ENCODE results near the gene EEA1. TPM values are rescaled to one million over a fixed set of nuclear protein-coding genes. Genes with fewer than 3 reads are reported as not detected.

EEA1 gene
- total RNA-seq, 1 experiment from 2014 or later: 7.9 TPM

DNA sequence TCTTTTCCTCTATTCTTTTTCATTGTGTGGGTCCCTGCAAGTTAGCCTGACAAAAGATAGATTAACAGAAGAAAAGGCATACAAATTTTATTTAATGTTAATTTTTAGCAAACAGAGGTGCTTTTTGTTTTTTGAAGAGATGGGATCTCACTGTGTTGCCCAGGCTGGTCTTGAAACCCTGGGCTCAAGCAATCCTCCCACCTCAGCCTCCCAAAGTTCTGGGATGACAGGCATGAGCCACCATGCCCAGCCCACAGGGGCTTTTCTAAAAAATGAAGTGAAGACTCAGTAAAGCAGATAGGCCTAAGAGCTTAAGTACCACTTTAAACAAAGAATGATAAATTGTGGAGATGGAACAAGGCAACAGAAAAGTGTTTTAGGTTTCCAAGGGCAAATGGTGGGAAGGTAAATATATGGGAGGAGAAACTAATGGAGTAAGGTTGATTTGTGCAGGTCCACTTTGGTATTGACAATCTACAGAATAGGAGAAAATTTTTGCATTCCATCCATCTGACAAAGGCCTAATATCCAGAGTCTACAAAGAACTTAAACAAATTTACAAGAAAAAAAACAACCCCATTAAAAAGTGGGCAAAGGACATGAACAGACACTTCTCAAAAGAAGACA, 18.6 kb upstream of the EEA1 start:
- Histone ChIP-seq H3K4me2 (ENCODE audit: low read length) (no peak overlapping the region), H3K27ac (ENCODE audit: low read length) (no peak overlapping the region), H3K27me3 (ENCODE audit: low read length) (no peaks in the 10 kb centered on the region), H3F3A (ENCODE audit: low read length, unreplicated experiment) (no peaks in the 10 kb centered on the region), H4K20me1 (ENCODE audit: low read length) (no peaks in the 10 kb centered on the region), H3K36me3 (ENCODE audit: low read depth, low read length) (no peaks in the 10 kb centered on the region), H3K9ac (ENCODE audit: low read length) (no peak overlapping the region), H3K4me3 (ENCODE audit: low read length) (no peak overlapping the region), H2AFZ (ENCODE audit: low read length) (no peak overlapping the region), H3K9me2 (replicated peaks; ENCODE audit: low read length) (no peaks in the 10 kb centered on the region), H3K9me3 (ENCODE audit: low read length) (no peaks in the 10 kb centered on the region), H3K79me2 (ENCODE audit: low read length) (no peaks in the 10 kb centered on the region), H3K4me1 (ENCODE audit: insufficient read depth, low read length) (0 out of 2 replicates have a peak, but pooled peaks cover 4% of the 10 kb centered on the region)
- POLR2A ChIA-PET (ENCODE audit: unreplicated experiment): no interaction called here
- intact Hi-C loops (cut with micrococcal nuclease): no loop called here
- CTCF ChIA-PET: no interaction called here
- no peak for TF ChIP-seq EZH2phosphoT487 (IDR thresholded peaks at IDR 0.05; ENCODE audit: borderline replicate concordance, low read length)
- TF ChIP-seq, protein P1, sequence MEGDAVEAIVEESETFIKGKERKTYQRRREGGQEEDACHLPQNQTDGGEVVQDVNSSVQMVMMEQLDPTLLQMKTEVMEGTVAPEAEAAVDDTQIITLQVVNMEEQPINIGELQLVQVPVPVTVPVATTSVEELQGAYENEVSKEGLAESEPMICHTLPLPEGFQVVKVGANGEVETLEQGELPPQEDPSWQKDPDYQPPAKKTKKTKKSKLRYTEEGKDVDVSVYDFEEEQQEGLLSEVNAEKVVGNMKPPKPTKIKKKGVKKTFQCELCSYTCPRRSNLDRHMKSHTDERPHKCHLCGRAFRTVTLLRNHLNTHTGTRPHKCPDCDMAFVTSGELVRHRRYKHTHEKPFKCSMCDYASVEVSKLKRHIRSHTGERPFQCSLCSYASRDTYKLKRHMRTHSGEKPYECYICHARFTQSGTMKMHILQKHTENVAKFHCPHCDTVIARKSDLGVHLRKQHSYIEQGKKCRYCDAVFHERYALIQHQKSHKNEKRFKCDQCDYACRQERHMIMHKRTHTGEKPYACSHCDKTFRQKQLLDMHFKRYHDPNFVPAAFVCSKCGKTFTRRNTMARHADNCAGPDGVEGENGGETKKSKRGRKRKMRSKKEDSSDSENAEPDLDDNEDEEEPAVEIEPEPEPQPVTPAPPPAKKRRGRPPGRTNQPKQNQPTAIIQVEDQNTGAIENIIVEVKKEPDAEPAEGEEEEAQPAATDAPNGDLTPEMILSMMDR (conservative IDR thresholded peaks at IDR 0.05; ENCODE audit: low read depth, low read length): no peak
- ATAC-seq: no peak
- BruUV-seq (replicated peaks): no TSS peak
- no peak for DNase-seq

DNA sequence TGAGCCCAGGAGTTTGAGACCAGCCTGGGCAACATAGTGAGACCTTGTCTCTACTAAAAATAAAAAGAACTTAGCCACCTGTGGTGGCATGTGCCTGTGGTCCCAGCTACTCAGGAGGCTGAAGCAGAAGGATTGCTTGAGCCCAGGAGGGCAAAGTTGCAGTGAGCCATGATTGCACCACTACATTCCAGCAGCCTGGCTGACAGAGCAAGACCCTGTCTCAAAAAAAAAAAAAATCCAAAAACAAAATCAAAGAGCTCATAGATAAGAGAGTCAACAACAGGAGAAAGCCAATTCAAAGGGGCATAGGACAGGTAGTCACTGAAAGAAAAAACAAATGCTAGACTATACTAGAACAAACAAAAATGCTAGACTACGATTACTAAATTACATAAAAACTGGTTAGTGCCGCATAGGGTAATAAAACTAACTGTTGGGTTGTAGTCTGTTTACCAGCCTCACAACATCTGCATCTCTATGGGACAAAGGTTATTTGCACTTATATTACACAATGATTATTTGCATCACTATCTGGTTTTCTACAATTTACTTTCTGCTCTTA, 16.6 kb upstream of the EEA1 start:
- no peaks in the 10 kb centered on the region for H3K36me3 ChIP-seq (ENCODE audit: low read depth, low read length)
- no peak overlapping the region for H3K9ac ChIP-seq (ENCODE audit: low read length)
- ChIA-PET POLR2A (ENCODE audit: unreplicated experiment) (no interaction called here), CTCF (no interaction called here)
- no TSS peak for BruUV-seq (replicated peaks)
- TF ChIP-seq EZH2 (IDR thresholded peaks at IDR 0.05; ENCODE audit: low read length, unreplicated experiment) (no peak), EZH2phosphoT487 (IDR thresholded peaks at IDR 0.05; ENCODE audit: borderline replicate concordance, low read length) (no peak)
- TF ChIP-seq, protein P1 (conservative IDR thresholded peaks at IDR 0.05; ENCODE audit: low read depth, low read length): no peak
- no peak overlapping the region for H2AFZ ChIP-seq (ENCODE audit: low read length)
- intact Hi-C loops (cut with micrococcal nuclease): no loop called here
- H3F3A ChIP-seq (ENCODE audit: low read length, unreplicated experiment): no peaks in the 10 kb centered on the region
- H3K4me1 ChIP-seq (ENCODE audit: insufficient read depth, low read length): 0 out of 2 replicates have a peak, but pooled peaks cover 4% of the 10 kb centered on the region
- ATAC-seq (no peak), DNase-seq (no peak)
- H3K9me3 ChIP-seq (ENCODE audit: low read length): no peaks in the 10 kb centered on the region
- no peaks in the 10 kb centered on the region for H3K9me2 ChIP-seq (replicated peaks; ENCODE audit: low read length)
- H4K20me1 ChIP-seq (ENCODE audit: low read length): no peaks in the 10 kb centered on the region
- no peak overlapping the region for H3K4me3 ChIP-seq (ENCODE audit: low read length)
- H3K27me3 ChIP-seq (ENCODE audit: low read length): no peaks in the 10 kb centered on the region
- no peak overlapping the region; the same call in 1 of the 2 replicates for H3K4me2 ChIP-seq (ENCODE audit: low read length)
- H3K79me2 ChIP-seq (ENCODE audit: low read length): no peaks in the 10 kb centered on the region
- H3K27ac ChIP-seq (ENCODE audit: low read length): no peak overlapping the region

Measured in PC-3 (cell line).